OCI-LY1 (cell line): Measurements from ENCODE around the gene ITFG1.

Experiments
- CTCF ChIP-seq: fragments of 200-600 bp; sonication (generic), shearing (Covaris generic); IDR thresholded peaks from 2 replicates; pipeline ENCODE4 v1.5.1; 2017; ENCODE audit warnings: mild to moderate bottlenecking, antibody characterized with exemption, low read length, moderate library complexity, mixed read lengths
- EZH2 ChIP-seq: fragments of 200-600 bp; sonication (generic), shearing (Covaris generic); IDR thresholded peaks from 2 replicates; pipeline ENCODE4 v1.8.0; 2017; ENCODE audit warnings: borderline replicate concordance, mixed run types, mild to moderate bottlenecking, antibody characterized with exemption, low read length, moderate library complexity, mixed read lengths

GRCh38 chr16:47247690-47248089 is 213.2 kb downstream of the ITFG1 start:
- no peak for TF ChIP-seq CTCF
- TF ChIP-seq EZH2: no peak
